Stimulated activated naive CD4-positive, alpha-beta T cell treated with Interleukin-2 at 50 U/mL for 16 hours (primary cell): ENCODE results near the gene DMD.
"Not testable (repeated sequence)": the region's sequence is repeated elsewhere in the genome, so short reads cannot be mapped to it uniquely, and the experiment has no call there.

Experiments used
- DNase-seq: peaks from one replicate; lab custom pipeline; 2025; lab: John Stamatoyannopoulos, UW

Gene DMD

DNA sequence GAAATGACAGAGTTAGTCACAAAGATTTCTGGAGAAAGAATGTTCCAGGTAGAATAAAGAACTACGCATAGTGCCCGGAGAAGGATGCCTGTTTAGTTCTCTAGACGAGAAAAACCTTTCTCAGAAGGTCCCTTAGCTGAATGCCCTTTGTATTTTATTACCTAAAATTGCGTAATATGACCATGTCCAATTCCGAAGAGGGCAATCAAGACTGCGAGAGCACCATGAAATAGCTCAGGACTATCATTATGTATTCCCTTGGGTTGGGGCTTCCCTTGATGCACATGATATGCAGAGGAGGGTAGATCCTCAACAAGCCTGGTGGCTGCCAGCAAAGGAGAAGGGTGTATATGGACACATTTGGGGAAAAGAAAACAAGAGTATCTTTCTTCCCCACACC lies 1781.4 kb downstream of the DMD start:
- no peak for DNase-seq

DNA sequence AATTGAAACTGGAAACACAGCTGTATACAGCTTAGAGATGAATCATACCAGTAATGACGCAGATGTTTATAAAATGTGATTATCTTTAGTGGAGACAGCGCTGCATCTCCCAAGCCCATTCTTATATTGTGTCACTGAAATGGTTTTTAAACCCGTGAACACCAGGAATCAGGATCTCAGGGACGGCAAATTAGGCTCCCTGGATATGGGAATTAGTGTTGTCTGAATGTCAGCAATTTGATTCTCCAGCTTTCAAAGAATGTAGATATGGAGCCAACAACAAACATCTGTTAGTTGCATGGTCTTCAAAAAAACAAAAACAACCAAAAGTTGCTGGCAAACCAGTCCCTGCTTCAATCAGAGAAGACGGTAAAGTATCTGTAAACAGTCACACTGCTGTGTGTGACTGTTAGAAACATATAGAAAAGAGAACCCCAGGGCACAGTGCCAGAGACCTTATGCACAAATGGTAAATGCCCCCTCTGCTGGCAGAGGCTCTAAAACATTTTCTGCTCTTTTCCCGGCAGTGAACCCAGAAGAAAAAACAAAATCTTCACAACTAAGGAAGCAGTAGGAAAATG lies 1787.7 kb downstream of the DMD start:
- no peak for DNase-seq

DNA sequence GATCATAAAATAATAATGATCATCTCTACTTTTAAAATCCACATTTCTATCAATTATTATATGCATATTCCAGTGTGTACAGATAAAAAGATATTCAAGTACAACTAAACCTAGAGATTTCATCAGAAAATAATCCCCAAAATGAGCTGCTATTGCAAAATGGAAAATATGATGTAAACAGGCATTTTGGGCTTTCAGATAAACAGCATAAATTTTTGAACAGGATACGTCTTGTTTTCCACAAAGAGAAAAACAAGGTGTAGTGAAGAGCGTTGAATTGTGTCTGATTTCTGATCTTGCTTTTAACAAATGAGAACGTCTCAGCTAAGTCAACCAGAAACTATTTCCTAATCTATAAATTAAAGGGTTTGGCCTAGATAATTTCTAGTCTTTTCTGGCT lies 1789.9 kb downstream of the DMD start:
- DNase-seq, result no peak

DNA sequence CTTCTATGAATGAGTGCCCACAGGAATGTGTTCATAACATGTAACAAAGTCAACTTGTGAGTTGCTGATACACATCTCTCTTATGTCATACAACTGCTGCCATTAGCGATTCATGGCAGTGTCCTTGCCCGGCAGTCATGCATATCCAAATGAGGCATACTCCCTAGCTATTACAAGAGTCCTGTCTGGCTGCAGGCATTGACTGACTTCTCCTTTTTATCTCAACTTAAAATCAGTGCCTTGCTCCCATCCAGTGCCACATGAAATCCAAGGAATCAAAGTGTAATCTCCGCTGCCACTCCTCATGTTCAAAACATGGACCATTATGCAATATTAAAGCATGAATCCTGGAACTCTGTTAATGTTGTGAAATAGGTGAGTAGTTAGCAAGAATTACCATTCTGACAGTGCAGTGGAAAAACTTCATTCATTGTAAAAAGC lies 1790.6 kb downstream of the DMD start:
- DNase-seq, result no peak

DNA sequence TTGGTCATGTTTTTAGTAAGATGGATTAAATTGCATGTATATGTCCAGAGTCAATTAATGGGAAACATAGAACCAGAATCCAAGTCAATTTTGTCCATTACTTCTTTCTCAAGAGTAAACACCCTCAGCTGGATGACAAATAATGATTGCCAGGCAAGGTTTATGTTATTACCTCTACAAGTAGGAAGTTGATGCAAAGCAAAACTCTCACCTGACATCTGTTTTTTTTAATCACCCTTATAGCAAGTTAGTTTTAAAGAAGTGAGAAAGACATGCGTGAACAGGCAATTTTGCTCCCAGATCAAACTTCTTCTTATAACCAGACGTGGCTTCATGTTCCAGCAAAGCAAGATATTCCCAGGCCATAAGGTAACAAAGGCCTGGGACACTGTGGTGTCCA lies 1791.0 kb downstream of the DMD start:
- DNase-seq, result no peak

DNA sequence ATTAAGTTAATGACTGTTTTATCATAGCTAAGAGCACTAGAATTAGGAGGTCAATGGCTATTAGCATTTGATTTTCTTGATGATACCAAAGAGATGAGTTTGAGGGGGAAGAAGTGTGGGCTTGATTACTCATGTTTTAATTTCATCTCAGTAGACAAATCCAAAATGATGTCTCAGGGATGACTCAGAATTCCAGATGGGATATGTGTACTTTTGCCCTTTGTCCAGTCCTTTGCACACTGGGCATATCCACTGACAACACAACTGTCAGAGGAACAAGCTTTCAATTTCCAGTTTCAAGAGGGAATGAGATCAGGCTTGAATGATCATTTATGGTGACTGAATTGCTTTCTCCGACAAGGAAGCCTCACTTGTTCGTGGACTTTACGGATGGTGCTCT lies 1814.2 kb downstream of the DMD start:
- no peak for DNase-seq

DNA sequence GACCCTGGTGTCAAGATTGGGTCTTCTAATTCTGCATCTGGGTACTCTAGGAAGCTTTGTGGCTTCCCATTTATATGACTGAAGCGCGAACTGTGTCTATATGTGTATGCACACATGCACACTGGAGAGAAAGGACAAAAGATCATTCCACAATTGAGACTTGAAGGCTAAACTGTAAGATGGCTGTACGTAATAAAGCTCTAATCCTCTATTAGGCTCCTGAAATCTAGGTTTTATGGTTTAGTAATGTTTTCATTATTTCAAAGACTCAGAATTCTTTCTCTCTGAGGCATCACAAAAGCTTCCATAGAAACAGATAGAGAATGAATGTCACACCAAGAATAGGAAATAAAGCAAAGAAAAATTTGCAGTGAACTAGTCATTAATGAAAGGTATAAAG lies 1818.8 kb downstream of the DMD start:
- DNase-seq, result no peak

DNA sequence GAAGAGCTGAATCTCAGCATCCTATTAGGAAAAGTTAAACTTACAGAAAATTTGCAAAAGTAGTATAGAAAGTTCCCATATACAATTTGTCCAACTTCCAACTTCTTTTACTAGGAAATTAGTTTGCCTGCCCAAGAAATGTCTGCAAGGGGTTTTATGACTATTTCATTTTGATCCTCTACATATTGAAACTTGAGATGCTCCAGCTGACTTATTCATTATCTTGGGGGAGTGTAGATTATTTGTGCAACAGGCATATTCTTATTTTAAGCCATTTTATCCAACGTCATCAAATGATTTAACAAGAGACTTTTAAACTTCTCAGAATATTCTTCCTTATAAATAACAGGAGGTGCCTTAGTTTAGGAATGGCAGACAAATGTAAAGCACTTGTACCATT lies 1822.4 kb downstream of the DMD start:
- no peak for DNase-seq

DNA sequence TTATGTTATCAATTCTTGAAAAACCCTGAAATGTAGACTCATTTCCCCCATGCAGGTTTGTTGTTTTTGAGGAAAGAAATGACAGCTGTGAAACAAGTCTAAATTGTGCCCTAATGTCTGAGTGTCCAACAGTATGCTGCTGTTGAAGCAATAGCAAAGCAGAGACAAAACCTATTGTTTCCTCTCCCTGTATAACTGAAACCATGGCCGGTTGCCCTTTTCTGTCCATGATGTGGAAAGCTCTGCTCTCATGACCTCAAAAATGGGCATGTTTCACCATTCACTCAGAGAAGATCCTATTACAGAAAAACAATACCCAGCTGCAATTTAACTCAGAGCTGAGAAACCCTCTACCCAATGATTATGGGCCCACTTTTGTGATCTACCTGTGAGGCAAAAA lies 1826.9 kb downstream of the DMD start:
- no peak for DNase-seq

DNA sequence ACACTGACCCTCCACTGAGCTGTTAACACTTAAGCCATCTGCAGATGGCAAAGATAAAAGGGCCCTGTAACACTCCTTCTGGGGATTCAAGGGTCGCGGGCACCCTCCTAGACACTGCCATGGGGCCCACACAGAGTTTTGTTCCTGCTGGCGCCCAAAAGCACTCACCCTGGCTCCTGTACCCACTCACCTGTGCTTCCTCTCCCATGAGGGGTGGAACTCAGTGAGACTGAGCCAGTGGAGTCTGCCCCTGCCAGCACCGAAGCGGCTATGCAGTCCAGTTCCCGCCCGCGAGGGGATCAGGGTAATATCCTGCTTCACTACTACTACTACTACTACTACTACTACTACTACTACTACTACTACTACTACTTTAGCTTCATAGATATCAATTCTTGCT lies 1827.4 kb downstream of the DMD start:
- DNase-seq, result no peak

DNA sequence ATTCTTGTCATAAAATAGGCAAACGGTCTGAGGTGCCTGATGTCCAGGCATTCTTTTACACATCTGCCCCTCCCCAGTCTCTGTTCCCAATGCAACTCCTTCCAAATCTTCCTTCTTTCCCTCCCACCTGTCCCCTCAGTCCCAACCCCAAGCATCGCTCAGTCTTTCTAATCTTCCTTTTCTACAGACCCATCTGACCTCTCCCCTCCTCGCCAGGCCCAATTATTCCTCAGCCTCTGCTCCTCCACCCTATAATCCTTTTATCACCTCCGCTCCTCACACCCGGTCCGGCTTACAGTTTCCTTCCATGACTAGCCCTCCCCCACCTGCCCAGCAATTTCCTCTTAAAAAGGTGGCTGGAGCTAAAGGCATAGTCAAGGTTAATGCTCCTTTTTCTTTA lies 1832.4 kb downstream of the DMD start:
- not testable (repeated sequence) for DNase-seq

DNA sequence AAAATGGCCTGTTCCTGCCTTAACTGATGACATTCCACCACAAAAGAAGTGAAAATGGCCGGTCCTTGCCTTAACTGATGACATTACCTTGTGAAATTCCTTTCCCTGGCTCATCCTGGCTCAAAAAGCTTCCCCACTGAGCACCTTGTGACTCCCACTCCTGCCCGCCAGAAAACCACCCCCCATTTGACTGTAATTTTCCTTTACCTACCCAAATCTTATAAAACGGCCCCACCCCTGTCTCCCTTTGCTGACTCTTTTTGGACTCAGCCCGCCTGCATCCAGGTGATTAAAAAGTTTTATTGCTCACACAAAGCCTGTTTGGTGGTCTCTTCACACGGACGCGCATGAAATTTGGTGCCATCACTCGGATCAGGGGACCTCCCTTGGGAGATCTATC lies 1833.5 kb downstream of the DMD start:
- not testable (repeated sequence) for DNase-seq

DNA sequence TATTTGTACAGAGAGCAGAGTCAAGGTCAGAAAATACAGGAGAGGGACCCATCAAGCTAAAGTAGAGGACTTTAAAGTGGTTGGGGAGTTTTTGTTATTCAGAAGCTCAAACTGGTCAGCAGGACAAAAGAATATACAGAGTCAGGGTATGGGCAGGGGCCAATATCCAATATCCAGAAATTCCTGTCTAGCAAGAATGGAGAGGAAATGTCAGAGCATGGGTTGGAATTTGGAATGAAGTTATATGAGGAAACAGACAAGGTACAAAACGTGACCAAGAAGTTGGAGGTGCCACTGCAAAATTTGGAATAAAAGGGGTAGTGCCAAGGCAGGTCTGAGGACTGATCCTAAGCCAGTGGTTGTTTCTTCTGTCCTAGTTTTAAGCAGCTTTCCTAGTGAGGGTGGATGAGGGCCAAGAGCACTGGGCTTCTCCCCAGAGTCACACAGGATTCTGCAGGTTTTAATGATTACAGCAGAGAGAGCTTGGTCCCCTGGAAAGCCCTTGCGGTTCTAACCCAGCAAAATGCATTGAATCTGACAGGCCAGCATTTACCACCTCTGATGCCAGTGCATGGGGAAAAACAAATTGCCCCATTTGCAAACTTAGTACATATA lies 1834.8 kb downstream of the DMD start:
- DNase-seq, result no peak

DNA sequence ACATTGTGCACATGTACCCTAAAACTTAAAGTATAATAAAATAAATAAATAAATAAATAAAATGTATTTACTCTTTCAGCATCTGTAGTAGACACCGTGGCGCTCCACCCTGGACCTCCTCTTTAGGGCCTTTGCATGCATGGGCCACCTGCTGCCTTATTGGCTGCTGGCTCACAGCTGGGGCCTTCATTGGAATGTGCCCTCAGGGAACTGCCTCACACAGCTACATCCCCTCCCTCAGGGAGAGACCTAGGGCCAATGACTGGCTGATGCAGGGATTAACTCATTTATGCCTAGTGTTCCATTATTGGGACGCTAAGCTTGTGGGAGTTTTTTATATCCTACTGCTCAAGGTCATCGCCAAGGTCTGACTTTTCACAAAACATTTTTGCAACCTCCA lies 1836.6 kb downstream of the DMD start:
- DNase-seq, result no peak

DNA sequence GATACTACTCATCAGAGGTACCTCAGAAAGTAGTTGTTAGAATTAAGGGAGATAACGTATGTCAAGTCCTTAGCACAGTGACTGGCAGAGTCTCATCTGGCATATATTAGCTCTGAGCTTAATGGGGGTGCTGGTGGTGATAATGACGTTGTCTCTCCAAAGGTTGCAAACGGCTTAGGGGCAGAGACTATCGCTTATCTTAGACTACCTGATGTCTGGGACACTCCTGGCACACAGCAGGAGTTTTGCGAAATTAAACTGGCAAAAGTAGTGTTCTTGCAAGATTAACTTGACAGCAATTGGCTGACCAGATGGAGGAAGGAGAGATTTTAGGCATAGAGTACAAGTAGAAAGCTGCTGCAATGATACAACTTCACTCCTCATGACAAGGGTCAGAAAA lies 1839.4 kb downstream of the DMD start:
- DNase-seq, result no peak

DNA sequence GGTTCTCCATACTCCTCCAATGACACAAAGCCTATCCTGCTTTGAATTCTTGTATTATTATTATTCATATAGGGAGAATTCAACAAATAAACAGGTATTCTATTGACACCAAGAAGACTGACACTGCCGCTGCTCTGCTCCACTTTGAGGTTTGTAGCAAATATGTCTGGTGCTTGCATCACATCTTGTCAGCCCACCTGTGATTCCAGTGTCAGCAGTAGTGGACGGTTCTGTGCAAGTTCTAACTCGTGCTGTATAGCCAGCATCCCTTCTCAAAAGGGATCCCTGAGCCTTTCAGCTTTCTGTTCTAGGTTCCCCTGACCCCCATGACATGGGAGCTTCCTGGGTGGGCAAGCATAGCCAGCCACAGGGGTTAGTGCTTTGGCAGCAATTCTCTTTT lies 1843.5 kb downstream of the DMD start:
- DNase-seq, result no peak

DNA sequence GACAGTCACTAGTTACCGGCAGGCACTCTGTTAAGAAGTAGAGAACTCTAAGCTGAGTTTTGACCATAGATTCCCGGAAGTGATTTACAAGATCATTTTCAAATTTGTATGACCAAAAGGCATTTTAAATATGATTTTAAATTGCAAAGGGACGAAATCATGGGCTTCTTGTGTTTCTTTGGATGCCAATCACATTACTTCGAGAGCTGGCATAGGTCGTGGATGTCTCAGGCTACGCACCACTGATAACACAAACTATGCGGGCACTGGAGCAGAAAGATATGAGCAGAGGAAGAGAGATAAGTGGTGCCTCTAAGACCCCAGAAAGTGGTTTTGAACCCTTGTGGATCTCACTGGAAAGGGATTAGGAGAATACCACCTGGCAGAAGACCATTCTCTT lies 1845.3 kb downstream of the DMD start:
- no peak for DNase-seq

DNA sequence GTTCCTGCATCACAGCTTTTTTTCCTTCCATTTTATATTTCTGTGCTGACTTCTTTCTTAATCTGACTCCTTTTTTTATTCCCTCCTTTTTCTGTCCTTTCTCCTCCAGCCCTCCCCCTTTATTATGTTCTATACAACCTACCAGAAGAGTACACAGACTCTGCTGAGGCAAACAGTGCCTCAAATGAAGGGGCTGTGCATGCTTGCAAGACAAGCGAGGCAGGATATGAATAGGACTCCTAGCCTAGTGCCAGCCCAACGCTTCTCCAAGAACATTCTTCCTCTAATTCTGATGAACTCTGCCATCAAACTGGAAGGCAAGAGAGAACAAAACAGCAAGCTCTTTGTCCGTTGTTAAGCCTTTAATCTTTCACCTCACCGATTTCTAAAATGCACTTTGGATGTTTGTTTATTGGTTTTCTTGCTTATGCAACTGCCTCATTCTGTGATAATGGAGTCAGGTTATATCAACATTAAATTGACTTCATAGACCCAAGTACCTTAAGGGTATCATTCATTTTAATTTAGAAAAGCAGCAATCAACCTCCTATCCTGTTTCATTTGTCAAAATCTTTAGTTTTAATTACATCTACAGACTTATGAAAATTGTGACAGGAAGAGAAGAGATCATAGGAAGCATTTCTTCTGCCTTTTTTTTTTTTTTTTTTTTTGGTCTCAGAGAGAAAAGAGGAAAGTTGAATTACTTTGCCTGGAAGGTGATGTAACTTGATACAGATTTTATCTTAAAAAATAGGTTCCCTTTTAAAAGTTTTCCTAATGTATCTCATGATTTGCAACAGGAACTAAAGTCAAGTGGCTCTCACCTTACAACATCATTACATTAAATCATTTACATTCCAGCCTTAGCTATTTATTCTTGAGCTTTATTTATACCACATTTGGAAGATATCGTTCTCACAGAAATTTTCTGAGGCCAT lies 1854.8 kb downstream of the DMD start:
- no peak for DNase-seq

DNA sequence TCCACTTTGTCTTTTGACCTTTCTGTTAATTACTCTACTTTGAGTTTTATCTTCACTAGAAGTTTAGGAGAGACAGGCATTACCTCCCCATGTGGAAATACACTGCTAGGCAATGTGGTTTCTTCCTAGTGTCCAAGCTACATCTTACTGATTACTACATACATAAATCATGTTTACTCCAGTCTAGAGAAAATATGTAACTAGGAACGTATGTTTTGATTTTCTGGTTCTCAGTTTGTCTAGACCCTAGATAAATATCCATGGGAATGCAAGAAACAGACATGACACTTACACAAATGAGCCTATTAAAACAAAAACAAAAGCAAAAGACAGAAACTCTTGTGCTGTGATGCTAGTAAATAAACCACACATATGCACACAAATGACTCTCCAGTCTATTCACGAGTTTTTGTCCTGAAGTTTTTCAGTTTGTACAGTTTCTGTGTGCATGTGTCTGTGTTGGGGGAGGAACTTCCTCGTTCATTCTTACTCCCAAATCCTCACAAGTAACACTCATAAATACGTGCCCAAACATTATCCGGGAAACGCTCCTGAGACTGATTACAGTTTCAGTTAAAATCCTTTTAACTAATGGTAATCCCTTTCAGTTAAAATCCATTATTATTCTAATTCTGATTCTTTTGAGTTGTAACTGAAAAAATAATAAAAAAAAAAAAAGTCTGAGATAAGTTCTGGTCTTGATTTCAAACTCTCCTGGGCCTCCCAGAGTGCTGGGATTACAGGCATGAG lies 1856.0 kb downstream of the DMD start:
- no peak for DNase-seq

DNA sequence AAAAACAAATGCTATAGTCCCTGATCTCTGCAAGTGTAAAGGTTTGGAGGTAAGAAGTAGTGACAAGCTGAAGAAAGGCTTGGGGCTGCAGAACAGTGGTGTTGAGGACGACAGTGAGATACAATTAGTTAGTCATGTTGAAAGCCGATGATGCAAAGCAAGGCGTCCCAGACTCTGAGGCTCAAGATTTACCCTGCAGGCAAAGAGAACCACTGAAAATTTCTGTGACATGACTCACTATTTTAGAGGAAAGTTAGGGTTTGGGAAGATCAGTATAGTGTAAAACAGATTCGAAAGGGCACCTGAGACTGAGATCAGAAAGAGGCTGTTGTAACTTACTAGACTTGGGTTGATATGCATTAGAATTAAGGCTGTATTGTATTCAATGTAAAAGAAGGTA lies 1858.3 kb downstream of the DMD start:
- no peak for DNase-seq

DNA sequence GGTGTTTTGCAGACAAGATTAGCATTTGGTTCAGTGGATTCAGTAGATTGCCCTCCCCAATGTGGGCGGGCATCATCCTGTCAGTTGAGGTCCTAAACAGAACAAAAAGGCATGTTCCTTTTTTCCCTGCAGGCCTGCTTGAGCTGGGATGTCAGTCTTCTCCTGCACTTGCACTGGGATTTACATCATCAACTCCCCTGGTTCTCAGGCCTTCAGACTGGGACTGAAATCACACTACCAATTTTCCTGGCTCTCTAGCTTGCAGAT lies 1860.6 kb downstream of the DMD start:
- no peak for DNase-seq

DNA sequence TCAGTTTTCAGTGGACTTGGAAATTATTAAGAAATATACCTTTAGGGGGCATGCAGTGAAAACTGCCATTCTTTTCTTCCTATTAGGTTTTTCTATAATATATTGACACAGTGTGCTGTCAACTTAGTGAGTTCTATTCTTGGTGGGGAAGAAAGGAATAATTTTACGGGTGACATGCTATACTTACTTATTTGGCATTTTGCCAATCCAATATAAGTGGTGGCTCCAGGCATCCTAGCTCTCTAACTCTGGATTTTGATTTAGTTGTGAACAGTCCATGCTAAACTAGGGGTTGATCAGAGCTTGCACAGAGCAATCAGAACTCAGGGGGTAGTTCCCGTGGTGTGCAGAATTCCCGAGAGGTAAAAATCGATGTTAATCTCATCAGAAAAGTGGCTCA lies 1861.8 kb downstream of the DMD start:
- no peak for DNase-seq

DNA sequence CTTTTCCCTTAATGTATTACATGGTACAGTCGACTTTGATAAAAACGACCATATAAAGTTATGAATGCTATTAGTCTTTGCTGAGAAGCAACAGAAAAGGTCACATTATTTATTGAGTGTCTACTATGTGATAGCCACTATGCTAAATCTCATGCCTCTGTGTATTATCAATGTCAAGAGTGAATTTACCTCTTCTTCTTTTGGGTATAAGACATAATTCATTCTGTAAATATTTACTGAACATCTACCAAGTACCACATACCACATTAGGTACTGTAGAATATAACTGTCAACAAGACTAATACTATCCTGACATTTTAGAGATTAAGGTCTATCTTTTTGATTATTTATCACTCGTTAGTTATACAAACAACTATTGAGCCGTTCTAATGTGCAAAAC lies 1870.8 kb downstream of the DMD start:
- no peak for DNase-seq
